SK-N-SH treated with all-trans-retinoic acid at 6 μM for 48 hours (cell line): ENCODE results near the gene ALG13.
"Not testable (repeated sequence)": the region's sequence is repeated elsewhere in the genome, so short reads cannot be mapped to it uniquely, and the experiment has no call there.

Experiments
- ISL1 ChIP-seq: fragments of 250-450 bp; sonication (Bioruptor Pico); IDR thresholded peaks from 2 replicates; pipeline ENCODE4 v2.1.2; 2022; ENCODE audit warnings: mild to moderate bottlenecking, moderate library complexity
- RARB ChIP-seq: fragments of 250-450 bp; sonication (Bioruptor Pico); IDR thresholded peaks from 2 replicates; pipeline ENCODE4 v1.8.0; 2021; ENCODE audit warnings: mild to moderate bottlenecking, moderate library complexity
- ZNF565 ChIP-seq: fragments of 450-650 bp; formaldehyde crosslinking; conservative IDR thresholded peaks from 2 replicates; pipeline ENCODE4 v1.5.0; 2020; ENCODE audit warnings: low read depth, mild to moderate bottlenecking, moderate library complexity
- TF ChIP-seq, protein P1 (sequence below): fragments of 250-450 bp; sonication (Bioruptor Pico); IDR thresholded peaks from 2 replicates; pipeline ENCODE4 v1.5.1; 2020; ENCODE audit warnings: low read depth, mild to moderate bottlenecking, moderate library complexity
- TF ChIP-seq, protein P2 (sequence below): fragments of 250-450 bp; sonication (Bioruptor Pico); IDR thresholded peaks from 2 replicates; pipeline ENCODE4 v1.8.0; 2020; ENCODE audit warnings: mild to moderate bottlenecking, moderate library complexity, borderline replicate concordance

DNA sequence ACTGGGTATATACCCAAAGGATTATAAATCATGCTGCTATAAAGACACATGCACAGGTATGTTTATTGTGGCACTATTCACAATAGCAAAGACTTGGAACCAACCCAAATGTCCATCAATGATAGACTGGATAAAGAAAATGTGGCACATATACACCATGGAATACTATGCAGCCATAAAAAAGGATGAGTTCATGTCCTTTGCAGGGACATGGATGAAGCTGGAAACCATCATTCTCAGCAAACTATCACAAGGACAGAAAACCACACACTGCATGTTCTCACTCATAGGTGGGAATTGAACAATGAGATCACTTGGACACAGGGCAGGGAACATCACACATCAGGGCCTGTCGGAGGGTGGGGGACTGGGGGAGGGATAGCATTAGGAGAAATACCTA lies 109.1 kb downstream of the ALG13 start:
- TF ChIP-seq, protein P1, sequence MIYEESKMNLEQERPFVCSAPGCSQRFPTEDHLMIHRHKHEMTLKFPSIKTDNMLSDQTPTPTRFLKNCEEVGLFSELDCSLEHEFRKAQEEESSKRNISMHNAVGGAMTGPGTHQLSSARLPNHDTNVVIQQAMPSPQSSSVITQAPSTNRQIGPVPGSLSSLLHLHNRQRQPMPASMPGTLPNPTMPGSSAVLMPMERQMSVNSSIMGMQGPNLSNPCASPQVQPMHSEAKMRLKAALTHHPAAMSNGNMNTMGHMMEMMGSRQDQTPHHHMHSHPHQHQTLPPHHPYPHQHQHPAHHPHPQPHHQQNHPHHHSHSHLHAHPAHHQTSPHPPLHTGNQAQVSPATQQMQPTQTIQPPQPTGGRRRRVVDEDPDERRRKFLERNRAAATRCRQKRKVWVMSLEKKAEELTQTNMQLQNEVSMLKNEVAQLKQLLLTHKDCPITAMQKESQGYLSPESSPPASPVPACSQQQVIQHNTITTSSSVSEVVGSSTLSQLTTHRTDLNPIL = not testable (repeated sequence)
- not testable (repeated sequence) for TF ChIP-seq ZNF565 (CRISPR knock-in tag); ISL1 (CRISPR knock-in tag); RARB
- TF ChIP-seq, protein P2, sequence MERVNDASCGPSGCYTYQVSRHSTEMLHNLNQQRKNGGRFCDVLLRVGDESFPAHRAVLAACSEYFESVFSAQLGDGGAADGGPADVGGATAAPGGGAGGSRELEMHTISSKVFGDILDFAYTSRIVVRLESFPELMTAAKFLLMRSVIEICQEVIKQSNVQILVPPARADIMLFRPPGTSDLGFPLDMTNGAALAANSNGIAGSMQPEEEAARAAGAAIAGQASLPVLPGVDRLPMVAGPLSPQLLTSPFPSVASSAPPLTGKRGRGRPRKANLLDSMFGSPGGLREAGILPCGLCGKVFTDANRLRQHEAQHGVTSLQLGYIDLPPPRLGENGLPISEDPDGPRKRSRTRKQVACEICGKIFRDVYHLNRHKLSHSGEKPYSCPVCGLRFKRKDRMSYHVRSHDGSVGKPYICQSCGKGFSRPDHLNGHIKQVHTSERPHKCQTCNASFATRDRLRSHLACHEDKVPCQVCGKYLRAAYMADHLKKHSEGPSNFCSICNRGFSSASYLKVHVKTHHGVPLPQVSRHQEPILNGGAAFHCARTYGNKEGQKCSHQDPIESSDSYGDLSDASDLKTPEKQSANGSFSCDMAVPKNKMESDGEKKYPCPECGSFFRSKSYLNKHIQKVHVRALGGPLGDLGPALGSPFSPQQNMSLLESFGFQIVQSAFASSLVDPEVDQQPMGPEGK = not testable (repeated sequence)
